ENCODE results near the gene PDE6H.
A peak's percentile ranks its signal among the peaks of the same experiment; 100 is the strongest.

The PDE6H gene

DNA sequence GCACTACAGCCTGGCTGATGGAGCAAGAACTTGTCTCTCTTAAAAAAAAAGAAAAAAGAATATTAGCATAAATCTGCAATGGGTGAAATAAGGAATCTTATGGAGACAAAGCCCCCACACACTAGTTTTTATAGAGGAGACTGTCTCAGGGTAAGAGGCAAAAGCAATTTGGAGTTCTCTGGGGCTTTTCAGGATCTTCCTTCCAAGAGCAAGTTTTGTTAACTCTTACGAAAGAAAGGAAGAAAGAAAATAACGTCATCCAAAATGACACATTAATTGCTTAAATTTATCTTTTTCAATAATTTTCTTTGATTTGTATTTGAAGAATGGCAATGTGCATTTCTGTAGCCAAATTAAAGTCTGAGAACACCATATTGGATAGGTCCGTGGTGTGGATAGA lies 3.8 kb downstream of the PDE6H start:
- no peak for DNase-seq

DNA sequence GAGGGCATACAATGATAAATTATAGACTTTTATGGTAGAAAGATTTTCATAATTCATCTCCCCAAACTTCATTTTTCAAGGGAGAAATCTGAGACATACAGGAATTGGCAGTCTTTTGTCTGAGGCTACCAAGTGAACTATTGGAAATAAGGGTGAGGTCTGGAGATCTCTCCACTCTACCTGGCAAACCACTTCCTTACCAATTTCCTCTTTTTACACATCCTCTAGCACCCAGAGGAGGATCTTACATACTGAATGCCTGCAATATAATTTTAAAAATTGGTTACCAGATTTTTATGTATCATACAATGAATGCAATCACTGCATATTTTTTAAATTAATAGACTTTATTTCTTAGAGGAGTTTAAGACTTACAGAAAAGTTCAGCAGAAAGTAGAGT lies 6.6 kb downstream of the PDE6H start:
- DNase-seq: no peak

DNA sequence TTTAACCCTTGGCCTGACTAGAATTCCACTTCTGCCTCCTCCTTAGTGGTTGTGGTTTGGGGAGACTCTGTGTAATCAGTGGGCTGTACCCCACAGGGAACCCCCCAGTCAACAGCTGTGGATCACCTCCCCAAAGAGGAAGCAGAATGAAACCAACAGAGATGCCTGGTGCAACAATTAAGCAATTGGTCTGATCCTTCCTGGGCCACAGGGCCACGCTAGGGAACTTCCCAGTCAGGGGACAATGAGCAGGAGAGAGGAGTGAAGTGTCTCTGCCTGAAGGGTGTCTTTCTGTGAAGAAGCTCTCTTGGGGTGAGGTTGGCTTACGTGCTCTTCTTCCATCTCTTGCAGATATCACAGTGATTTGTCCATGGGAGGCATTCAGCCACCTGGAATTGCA lies 8.2 kb downstream of the PDE6H start:
- no peak for DNase-seq

DNA sequence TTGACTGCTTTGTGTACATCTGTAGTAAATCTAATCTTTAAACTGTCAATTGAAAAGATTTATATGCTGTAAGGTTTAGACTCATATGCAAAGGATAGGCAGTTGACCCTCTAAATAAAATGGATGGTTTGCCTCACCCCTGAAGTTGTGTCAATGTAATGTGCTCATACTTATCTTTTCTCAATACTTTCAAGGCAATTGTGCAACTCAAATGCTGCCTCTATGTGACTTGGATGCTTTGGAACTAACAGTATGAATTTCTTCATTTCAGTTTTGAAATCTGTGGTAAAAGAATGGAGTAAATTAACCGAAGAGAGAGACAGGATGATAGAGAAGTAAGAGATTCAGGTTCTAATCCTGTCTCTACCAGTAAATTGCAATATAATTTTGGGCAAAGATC lies 9.7 kb downstream of the PDE6H start:
- DNase-seq: no peak

DNA sequence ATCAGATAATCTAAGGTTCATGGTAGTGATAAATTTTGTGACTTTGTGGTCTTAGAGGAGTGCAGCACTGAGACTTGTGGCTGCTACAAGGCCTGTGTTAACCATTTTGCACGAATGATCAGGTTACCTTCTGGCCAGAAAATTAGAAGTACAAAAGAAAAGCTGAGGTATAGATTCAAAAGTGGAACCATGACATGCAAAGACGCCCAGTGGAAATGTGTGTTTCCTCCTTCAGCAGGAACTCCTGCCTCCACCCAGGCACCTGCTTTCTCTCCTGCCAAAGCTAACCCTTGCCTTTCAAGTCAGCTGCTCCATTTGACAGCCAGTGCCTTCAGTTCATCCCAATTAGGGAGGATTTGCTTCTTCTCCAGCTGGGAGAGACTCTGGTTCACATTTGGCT lies 10.1 kb downstream of the PDE6H start:
- DNase-seq: no peak

DNA sequence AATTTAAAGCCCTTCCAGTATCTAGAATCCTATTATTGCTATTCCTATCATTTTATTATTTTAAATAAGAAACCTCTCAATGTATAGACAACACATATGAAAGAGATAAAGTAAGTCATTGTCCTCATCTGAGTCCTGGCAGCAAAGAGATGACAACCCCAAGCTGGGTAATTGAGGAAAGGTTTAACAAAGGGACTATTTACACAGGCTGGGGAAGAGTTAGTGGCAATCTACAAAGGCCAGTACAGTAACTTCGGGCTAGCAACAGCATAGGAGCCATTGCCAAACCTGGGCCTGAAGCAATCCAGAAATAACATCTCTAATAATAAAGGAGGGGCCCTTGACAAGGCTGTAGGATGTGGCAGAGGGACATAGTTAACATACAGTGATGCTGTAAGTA lies 11.2 kb downstream of the PDE6H start:
- DNase-seq: no peak

DNA sequence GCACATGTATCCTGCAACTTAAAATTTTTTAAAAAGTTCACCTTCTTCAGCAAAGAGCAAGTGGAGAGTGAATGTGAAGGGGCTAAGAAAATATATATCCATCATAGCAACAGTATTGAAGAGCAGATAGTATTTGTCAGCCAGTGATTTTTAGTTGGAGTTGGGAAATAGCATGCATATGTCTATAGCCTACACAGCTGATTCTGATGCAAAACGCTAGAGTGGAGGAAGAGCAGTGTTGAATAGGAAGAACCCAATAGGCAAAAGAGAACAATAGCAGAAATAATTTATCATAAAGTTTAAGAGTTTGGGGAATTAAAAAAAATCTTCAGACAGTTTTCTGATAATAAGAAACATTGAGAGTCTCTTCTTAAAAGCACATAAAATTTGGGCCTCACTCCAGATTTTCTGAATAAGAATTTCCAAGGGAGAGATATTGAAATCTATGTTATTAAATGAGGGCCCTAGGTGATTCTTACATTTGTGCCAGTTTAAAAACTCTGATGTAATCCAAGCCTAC lies 12.0 kb downstream of the PDE6H start:
- no peak for DNase-seq

DNA sequence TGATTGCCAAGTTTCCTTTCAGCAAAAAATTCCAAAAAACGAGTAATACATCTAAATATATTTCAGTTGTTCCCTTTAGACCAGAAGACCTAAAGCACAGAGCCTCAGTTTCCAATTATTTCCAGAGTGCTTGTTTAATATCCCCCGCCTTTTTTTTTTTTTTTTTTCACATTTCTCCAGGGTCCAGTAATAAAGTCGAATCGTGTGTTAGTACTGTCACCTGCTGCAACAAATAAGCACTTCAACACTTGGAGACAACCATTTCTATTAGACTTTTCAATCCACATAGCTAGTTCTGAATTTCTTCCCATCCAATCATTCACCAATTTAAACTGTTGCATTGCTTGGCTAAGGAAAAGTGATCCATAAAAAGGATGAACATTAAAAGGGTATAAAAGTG lies 13.6 kb downstream of the PDE6H start:
- no peak for DNase-seq

DNA sequence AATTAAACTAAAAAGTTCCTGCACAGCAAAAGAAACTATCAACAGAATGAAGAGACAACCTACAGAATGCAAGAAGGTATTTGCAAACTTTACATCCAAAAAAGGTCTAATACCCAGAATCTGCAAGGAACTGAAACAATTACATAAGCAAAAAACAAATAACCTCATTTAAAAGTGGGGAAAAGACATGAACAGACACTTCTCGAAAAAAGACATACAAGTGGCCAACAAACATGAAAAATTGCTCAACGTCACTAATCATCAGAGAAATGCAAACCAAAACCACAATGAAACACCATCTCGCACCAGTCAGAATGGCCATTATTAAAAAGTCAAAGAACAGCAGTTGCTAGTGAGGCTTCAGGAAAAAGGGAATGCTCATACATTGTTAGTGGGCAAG lies 15.2 kb downstream of the PDE6H start:
- no peak for DNase-seq

DNA sequence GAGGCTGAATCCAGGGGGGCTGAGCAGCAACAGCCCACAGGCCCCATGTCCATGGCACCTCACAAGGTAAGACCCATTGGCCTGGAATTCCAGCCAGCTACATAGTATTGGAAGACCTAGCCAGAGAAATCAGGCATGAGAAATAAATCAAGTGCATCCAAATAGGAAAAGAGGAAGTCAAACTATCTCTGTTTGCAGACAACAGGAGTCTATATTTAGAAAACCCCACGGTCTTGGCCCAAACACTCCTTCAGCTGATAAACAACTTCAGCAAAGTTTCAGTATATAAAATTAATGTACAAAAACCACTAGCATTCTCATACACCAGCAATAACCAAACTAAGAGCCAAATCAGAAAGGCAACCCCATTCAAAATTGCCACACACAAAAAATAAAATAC lies 16.9 kb downstream of the PDE6H start:
- no peak for DNase-seq

DNA sequence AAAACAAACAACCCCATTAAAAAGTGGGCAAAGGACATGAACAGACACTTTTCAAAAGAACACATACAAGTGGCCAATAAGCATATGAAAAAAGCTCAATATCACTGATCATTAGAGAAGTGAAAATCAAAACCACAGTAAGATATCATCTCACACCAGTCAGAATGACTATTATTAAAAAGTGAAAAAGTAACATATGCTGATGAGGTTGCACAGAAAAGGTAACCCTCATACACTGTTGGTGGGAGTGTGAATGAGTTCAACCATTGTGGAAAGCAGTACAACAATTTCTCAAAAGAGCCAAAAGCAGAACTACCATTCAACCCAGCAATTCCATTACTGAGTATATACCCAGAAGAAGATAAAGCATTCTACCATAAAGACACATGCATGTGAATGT lies 18.2 kb downstream of the PDE6H start:
- no peak for DNase-seq

DNA sequence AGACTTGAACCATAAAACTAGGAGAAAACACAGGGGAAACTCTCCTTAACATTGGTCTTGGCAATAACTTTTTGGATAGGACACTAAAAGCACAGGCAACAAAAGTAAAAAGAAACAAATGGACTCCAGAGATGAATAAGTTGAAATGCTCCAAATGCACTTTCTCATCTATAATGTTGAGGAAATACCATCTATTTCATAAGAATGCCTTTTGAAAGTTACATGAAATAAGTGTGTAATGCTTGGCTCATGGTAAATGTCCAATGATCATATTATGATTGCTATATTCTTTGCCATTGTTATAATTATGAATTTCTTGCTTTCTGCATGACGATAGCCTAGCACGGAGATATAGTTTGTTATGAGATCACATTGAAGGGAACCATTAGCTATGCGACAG lies 19.8 kb downstream of the PDE6H start:
- DNase-seq: no peak

DNA sequence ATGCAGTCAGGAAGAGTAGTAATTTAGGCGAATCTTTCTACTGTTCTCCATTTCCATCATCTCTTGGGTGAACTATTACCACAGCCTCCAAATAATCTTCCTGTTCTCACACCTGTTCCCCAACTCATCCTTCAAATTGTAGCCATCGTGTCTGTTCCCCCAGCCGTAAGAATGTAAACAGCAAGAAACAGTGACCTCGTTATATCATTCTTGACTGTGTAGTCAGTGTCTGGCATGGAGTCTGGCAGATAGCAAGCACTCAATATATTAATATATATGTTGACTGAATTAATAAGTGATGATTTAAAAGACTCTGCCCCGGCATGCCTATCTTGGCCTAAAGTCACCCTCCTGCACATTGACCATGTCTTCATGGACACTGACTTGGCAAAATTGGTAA lies 20.3 kb downstream of the PDE6H start:
- no peak for DNase-seq

DNA sequence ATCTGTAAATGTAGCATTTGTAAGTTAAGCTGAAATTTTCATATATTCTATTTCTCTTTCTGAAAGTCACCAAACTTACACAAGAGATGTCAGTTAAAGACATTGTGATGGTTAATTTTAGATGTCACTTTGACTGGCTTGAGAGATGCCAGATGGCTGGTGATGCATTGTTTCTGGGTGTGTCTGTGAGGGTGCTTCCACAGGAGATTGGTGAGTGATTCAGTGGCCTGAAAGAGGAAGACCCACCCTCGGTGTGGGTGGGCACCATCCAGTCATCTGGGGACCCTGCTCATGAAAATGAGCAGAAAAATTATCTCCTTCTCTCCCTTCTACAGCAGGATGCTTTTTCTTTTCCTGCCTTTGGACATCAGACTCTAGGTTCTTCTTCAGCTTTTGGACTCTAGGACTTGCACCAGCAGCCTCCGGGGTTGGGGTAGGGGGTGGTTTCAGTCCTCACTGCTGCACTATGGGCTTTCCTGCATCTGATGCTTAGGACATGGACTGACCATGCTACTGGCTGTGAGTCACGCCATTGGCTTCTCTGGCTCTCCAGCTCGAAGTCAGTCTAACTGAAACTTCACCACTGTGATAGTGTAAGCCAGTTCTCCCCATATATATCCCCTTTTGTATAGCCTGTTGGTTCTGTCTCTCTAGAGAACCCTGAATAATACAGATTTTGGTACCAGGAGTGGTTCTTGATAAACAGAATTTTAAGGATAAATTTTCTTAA lies 20.9 kb downstream of the PDE6H start:
- DNase-seq: no peak

DNA sequence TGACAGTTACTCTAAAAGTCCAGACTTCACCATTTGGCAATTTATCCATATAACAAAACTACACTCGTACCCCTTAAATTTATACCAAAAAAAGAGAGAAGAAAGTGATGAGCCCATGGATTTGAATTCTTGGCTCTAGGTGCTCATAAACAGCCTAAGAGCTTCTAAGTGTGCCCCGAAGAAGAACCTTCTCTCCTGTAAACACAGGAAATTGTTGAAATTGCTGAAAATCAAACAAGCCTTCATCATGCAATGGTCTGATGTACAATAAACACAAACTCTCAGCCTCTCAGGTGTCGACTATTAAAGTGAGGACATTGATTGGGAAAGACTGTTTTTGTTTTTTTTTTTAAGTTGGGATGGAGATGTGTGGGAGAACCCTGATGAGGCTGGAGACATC lies 21.8 kb downstream of the PDE6H start:
- no peak for DNase-seq

DNA sequence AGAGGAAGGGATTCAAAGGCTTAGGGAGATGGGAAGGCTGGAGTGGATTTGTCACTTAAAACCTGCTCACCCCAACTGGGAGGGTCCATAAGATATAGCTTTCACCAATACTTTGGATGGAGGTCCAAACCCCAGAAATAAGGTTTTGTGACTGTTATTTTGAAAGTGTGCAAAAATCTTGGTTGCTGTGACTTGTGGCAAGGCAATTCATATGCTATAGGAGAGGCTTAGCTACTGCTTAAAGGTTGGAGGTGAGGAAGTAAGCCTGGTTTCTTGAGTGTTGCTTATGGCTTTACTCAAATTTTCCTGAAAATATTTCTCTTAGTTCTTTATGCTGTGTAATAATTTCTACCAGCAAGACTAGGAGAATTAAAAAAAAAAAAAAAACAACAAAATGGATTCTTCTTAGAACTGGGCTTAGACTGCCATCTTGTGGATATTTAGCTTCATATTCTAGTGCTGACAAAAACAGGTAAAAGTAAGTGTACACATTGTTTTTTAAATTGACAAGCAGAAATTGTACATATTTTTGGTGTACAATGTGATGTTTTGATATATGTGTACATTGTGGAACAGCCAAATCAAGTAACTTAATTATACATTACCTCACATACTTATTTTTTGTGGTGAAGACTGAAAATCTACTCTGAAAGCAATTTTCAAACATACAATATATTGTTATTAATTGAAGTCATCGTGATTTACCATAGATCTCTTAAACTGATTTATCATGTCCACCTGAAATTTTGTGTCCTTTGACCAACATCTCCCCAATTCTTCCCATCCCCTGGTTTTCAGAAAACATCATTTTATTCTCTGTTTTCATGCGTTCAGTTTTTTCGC lies 23.0 kb downstream of the PDE6H start:
- DNase-seq: peak; percentile 46

DNA sequence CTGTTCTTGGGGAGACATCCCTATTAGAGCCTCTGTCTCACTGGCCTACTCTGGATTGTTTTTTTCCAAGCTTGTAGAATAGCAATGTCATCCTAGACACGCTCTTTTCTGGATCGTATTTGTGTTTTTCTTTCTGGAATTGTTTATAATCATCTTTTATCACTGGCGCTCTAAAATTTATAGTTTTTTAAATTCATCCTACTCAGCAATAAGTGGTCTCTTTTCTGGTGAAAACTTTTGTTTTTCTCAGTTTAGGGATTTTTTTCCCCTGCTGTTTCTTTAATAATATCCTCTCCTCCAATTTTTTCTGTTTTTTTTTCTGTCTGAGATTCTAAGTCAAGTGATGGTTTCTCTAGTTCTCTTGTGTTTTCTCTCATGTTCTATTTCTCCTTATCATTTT lies 25.2 kb downstream of the PDE6H start:
- DNase-seq: no peak

DNA sequence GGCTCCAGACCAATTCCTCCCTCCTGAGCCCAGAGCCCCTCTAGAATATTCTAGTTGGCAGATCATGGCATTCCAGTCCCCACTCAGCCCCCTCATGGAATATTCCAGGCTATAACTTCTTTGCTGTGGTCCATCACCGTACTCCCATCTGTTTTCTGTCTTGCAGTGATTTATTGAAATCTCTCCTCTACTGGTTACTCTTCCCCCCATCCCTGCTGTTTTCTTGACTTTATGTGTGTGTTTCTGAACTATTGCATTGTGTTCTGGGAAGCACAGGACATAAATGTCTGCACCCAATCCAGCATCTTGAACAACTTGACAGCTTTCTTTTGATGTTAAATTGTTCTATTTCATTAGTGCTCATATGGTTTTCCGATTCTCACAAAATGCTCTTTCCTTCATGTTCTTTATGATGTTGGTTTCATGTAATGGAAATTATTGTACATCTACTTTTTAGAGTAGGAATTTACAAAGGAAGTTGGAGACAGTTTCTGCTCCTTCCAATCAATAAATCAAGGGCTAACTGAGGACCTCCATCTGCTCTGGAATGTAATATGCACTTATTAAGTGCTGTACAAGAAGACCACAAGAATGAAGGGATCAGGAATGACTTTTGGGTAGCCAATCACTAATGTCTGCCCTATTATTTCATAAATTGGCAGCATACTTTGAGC lies 26.3 kb downstream of the PDE6H start:
- no peak for DNase-seq

DNA sequence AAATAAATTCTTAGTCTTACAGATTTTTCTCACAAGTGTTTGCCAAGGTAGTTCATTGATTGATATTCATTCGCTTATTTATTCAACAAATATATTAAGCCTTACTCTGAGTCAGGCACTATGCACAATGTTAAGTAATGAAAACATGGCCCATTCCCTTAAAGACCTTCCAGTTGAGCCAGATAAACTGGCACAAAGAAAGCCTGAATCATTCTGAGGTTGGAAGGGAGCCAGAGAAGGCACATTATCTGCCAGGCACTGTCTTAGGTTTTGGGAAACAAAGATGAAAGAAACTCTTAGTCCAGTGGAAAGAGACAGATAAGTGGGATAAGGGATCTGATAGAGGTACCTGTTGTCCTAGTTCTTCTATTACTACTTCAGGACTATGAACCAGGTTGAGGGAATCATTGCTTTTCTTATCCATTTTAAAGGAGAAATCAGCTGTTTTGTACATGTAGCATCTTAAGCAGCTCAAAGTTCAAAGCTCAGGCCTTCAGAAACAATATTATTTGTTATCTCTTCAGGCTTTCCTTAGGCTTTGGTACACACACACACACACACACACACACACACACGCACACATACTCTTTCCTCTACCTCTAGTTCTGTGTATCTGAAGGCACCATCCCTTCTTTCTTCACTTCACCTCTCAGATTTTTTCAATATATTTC lies 27.0 kb downstream of the PDE6H start:
- DNase-seq: no peak

DNA sequence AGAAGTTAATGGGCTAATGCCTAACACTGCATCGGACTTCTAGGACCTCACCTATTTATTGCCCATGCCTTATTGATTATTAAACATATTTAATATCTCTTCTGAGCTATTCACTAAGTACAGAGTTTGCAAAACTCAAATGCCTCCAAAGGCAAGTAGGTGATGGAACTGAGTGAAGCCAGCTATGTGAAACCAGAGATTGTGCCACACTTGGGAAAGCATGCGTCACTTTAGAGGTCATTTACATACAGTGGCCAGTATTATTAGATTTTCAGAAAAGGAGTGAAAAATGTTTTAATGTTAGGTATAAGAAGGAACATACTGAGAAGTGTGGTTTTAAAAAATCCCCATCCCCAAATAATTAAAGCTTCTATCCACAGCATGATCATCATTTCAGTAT lies 27.7 kb downstream of the PDE6H start:
- DNase-seq: no peak

DNA sequence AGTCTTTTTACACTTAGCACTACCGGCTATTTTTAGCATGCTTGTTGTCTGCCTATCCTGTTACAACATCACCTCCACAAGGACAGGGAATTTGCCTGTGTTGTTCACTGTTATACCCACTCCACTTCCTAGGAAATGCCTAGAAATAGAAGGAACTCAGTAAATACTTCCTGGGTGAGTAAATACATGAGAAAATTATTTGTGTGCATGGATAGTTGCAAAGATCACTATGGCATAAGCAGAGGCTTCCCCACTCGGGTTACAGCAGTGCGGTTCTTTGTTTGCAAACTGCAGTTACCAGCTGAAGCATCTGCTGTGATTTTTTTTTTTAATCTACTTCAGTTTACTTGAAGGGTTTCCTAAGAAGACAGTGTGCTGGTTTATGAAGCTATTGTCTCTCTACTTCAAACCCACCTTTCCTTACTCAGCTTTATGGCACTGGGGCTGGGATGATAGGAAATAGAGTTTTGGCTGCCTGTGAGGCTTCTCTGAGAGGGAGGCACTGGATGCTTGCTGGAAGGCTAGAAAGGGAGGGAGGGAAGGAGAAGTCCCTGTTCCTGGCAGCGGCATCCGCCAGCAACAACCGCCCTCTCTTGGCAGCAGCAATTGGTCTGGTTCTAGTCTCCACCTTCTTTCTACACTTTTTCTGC lies 29.0 kb downstream of the PDE6H start:
- DNase-seq: no peak

DNA sequence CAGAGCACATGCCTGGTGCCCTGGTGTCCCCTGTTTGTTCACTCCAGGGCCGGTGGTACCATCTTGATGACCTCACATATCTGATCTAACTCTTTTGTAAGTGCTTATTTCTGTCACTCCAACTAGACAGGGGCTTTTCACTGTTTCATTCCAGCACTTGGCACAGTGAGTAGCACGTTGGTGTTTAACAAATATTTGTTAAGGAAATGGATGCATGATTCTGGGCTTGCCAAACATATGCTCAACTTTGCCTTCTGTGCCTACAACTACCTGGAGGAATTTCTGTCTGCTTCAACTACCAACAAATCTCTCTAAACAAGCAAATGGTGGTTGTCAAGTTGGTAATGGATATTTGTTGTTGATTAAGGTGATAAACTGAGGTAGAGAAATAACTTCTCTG lies 31.6 kb downstream of the PDE6H start:
- DNase-seq: no peak

DNA sequence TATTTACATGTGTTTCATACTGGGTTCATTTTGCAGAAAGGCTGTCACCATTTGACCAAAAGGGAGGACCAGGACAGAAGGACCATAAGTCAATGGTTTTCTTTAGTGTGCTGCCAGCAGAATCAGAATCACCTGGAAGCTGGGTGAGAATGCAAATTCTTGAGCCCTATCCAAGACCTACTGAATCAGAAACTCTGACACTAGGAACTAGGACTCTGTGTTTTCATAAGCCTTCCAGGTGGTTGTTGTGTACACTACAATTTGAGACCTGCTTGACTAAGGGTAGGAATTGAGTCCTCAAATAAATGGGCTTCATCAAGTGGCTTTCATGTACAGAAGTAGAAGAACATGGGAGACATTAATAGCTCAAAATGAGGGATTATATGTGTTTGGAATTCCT lies 32.2 kb downstream of the PDE6H start:
- peak; percentile 16 for DNase-seq

Measured in NCI-H774 (cell line).